Kidney (tissue), 14 donors: ENCODE measurements around the gene ANKRD12. TPM values are rescaled to one million over a fixed set of nuclear protein-coding genes. Genes with fewer than 3 reads are reported as not detected.

Experiments used
- DNase-seq, 5 donors: peaks; one replicate each; pipeline ENCODE4 v3.0.0-alpha.2; 2013 to 2020
- FAIRE-seq: peaks from 2 replicates; lab custom pipeline; 2012; peaks lifted over from hg19 to GRCh38; lab: Jason Lieb, UNC
- H3K27ac ChIP-seq, 2 donors: one replicate each; pipeline ENCODE4 v1.7.0; 2013; ENCODE audit warnings: low read depth in 2 of 2, low read length in 2 of 2, inconsistent platforms in 1 of 2
- H3K27me3 ChIP-seq: one replicate; pipeline ENCODE4 v1.7.1; 2013; ENCODE audit warnings: low read length, inconsistent platforms; ENCODE audit not compliant: control insufficient read depth, insufficient read depth
- H3K36me3 ChIP-seq, 3 donors: one replicate each; pipeline versions ENCODE4 v1.7.0 to v1.7.1; 2013; ENCODE audit warnings: low read length in 3 of 3, control low read depth in 1 of 3, inconsistent platforms in 1 of 3; ENCODE audit not compliant: insufficient read depth in 3 of 3, control insufficient read depth in 2 of 3
- H3K4me1 ChIP-seq, 3 donors: one replicate each; pipeline versions ENCODE4 v1.7.0 to v1.7.1; 2013; ENCODE audit warnings: low read length in 3 of 3, inconsistent platforms in 1 of 3, low read depth in 1 of 3; ENCODE audit not compliant: control insufficient read depth in 2 of 3, insufficient read depth in 2 of 3
- H3K4me3 ChIP-seq, 3 donors: one replicate each; pipeline versions ENCODE4 v1.7.0 to v1.8.1; 2013; ENCODE audit warnings: low read length in 3 of 3, control low read depth in 1 of 3, inconsistent platforms in 1 of 3
- H3K9ac ChIP-seq, 3 donors: one replicate each; pipeline versions ENCODE4 v1.7.0 to v1.7.1; 2013; ENCODE audit warnings: low read length in 3 of 3, control low read depth in 1 of 3, inconsistent platforms in 1 of 3
- H3K9me3 ChIP-seq, 3 donors: one replicate each; pipeline versions ENCODE4 v1.7.0 to v1.7.1; 2013; ENCODE audit warnings: low read length in 3 of 3, control low read depth in 1 of 3, inconsistent platforms in 1 of 3; ENCODE audit not compliant: control insufficient read depth in 2 of 3, insufficient read depth in 1 of 3
- CTCF ChIP-seq: IDR thresholded peaks from 3 replicates; pipeline ENCODE4 v1.5.1; 2012; ENCODE audit warnings: mild to moderate bottlenecking, moderate library complexity, borderline replicate concordance; ENCODE audit not compliant: insufficient read depth; ENCODE audit errors: extremely low read depth
- intact Hi-C: fragments of 100-400 bp; cut with DNase I; formaldehyde crosslinking; loops from one replicate; pipeline ENCODE4 v1.11.1; 2022
- polyA plus RNA-seq: library from polyadenylated mRNA; stranded (reverse); fragments of 350-450 nt; fragmentation: Illumina TruSeq; extraction: RNeasy Lipid Tissue Mini Kit (QIAGEN cat#74804); gene quantifications from one replicate; pipeline ENCODE4 v1.2.3, GENCODE V29; 2014; ENCODE audit warnings: low read depth, low replicate concordance; ENCODE audit not compliant: insufficient read depth
- total RNA-seq: library from RNA; stranded (reverse); fragmentation: NEBNext Ultra II Directional; extraction: Animal tissue kit (Norgen Biotek cat#: 25700); gene quantifications from one replicate; pipeline ENCODE4 v1.2.1, GENCODE V29; 2021
- donor health status: control.
- donor health status: control.
- donor health status: control.
- donor health status: control.
- donor health status: control.
- donor health status: DM: yes; HTN: yes; CAD: no.
- donor health status: Normal renal cell carcinoma (clear cell type).

ANKRD12 gene
- total and polyA plus RNA-seq, 2 donors from 2014 or later, result 3.9 to 81.8 TPM

DNA sequence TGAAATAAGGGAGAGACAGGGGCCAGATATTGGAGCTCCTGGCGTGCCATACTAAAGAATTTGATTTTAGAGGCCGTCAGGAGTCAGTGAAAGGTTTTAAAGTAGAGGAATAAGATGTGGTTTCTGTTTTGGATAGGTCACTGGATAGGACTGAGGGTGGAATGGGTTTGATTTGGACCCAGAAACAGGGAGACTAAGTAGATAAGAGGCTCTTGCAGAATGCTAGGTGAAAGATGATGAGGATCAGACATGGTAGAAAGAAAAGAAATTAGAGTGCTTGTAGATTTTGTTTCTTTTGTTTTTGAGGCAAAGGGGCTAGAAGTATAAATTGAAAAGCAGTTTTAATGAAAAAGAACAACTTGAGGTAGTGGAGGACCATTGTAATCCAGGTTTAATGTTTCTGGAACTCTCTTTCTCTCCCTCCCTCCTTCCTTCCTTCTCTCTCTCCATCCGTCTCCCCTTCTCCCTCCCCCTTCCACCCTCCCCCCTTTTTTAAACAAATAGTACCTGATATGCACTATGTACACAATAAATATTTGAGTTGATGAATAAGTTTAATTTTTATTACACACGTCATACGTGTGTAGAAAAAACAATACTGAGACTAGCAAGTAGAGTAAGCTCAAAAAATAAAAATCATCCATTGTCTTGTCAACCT is 32.2 kb upstream of the ANKRD12 start:
- Histone ChIP-seq H3K36me3 (no peaks in the 10 kb centered on the region), H3K9me3 (no peaks in the 10 kb centered on the region), H3K9ac (peak overlapping the region; percentile 85 to 97 (median 90)), H3K27ac (peak overlapping the region; percentile 90 to 98), H3K27me3 (no peaks in the 10 kb centered on the region), H3K4me1 (peaks cover 3 to 28% (median 20%) of the 10 kb centered on the region in 3 donors), H3K4me3 (peak overlapping the region; percentile 78 to 94 (median 87))
- TF ChIP-seq CTCF, result no peak
- DNase-seq, result no peak
- no peak for FAIRE-seq
- intact Hi-C loops, result no loop called here

GRCh38 chr18:9105420-9105819 is 31.2 kb upstream of the ANKRD12 start:
- H3K4me3 ChIP-seq, result peak overlapping the region in 2 of 3 donors; percentile 33 to 87
- H3K36me3 ChIP-seq, result no peaks in the 10 kb centered on the region
- intact Hi-C loops, result no loop called here
- no peaks in the 10 kb centered on the region for H3K27me3 ChIP-seq
- FAIRE-seq (no peak), DNase-seq (no peak)
- no peak for TF ChIP-seq CTCF
- no peak overlapping the region for H3K27ac ChIP-seq
- no peaks in the 10 kb centered on the region for H3K9me3 ChIP-seq
- peaks cover 3 to 28% (median 20%) of the 10 kb centered on the region in 3 donors for H3K4me1 ChIP-seq
- H3K9ac ChIP-seq, result peak overlapping the region in 1 of 3 donors; percentile 35

DNA sequence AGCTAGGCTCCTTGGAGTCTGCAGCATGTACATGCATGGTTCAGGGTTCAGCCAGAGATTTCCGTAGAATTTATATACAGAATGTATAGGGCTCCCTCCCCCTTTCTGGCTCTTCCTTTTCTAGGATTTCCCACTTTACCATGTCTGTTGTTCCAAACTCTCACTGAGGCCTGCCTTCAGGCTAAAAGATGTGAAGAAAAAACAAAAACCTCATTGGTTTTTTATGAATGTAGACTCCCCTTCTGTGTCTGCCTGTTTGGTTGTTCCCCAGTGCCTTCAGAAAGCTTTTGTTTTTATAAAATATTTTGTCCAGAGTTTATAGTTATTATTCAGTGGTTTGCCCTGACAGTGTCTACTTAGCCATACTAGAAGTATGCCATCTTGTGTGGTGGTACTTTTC is 30.5 kb upstream of the ANKRD12 start:
- no peak overlapping the region for H3K27ac ChIP-seq
- no peaks in the 10 kb centered on the region for H3K9me3 ChIP-seq
- peak overlapping the region in 2 of 3 donors; percentile 1 to 68 for H3K9ac ChIP-seq
- TF ChIP-seq CTCF, result no peak
- H3K4me3 ChIP-seq, result peak overlapping the region in 2 of 3 donors; percentile 33 to 87
- intact Hi-C loops, result no loop called here
- peaks cover 3 to 28% (median 20%) of the 10 kb centered on the region in 3 donors for H3K4me1 ChIP-seq
- no peaks in the 10 kb centered on the region for H3K36me3 ChIP-seq
- H3K27me3 ChIP-seq, result no peaks in the 10 kb centered on the region
- FAIRE-seq (no peak), DNase-seq (no peak)
